GM12865 (cell line): ENCODE data around the gene FAM135A.
"Not testable (repeated sequence)": the region's sequence is repeated elsewhere in the genome, so short reads cannot be mapped to it uniquely, and the experiment has no call there.

Experiments used
- DNase-seq: peaks from one replicate; pipeline ENCODE4 v3.0.0; 2010; ENCODE audit warnings: low read depth
- H3K4me3 ChIP-seq: 2 replicates; pipeline ENCODE4 v1.5.1; 2011; ENCODE audit warnings: mild to moderate bottlenecking, low read depth, low read length, control low read depth
- TF ChIP-seq, protein P1 (sequence below): IDR thresholded peaks from 2 replicates; pipeline ENCODE4 v1.5.1; 2011; ENCODE audit warnings: low read length, control low read depth, low read depth, inconsistent platforms; ENCODE audit not compliant: insufficient read depth; ENCODE audit errors: missing control alignments

The FAM135A gene

DNA sequence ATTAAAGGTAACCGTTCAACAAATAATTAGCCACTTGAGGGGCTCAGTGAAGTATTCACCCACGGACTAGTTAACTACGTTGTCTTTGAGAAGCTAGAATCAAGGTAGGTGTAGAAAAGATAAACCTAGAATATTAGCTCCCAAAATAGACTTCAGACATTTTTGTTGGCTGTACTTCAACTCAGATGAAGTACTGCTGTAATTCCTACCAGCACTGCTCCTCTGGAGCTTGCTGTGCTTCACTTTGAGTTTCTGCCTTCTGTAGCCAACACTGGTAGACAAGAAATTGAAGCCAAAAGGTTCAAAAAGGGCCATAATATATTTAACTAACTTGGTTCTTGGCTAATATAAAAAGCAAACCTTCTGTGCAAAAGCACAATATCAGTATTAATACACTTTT, 134.6 kb downstream of the FAM135A start:
- no peak for DNase-seq
- no peak overlapping the region for H3K4me3 ChIP-seq

DNA sequence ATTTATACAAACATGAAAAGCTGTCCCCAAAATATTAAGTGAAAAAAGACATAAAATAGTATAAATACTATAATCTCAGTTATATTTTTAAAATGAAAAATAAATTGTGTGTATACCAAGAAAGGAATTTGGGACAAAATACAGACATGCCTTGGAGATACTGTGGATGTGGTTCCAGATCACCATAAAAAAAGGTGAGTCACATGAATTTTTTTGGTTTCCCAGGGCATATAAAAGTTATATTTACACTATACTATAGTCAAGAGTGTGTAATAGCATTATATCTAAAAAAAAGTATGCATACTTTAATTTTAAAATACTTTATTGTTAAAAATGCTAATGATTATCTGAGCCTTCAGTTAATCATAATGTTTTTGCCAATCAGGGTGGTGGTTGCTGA, 136.0 kb downstream of the FAM135A start:
- DNase-seq: no peak
- no peak overlapping the region for H3K4me3 ChIP-seq
- TF ChIP-seq, protein P1, sequence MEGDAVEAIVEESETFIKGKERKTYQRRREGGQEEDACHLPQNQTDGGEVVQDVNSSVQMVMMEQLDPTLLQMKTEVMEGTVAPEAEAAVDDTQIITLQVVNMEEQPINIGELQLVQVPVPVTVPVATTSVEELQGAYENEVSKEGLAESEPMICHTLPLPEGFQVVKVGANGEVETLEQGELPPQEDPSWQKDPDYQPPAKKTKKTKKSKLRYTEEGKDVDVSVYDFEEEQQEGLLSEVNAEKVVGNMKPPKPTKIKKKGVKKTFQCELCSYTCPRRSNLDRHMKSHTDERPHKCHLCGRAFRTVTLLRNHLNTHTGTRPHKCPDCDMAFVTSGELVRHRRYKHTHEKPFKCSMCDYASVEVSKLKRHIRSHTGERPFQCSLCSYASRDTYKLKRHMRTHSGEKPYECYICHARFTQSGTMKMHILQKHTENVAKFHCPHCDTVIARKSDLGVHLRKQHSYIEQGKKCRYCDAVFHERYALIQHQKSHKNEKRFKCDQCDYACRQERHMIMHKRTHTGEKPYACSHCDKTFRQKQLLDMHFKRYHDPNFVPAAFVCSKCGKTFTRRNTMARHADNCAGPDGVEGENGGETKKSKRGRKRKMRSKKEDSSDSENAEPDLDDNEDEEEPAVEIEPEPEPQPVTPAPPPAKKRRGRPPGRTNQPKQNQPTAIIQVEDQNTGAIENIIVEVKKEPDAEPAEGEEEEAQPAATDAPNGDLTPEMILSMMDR: no peak

More for the DNA sequence above, 134.6 kb downstream of the FAM135A start:
- TF ChIP-seq, protein P1: no peak

DNA sequence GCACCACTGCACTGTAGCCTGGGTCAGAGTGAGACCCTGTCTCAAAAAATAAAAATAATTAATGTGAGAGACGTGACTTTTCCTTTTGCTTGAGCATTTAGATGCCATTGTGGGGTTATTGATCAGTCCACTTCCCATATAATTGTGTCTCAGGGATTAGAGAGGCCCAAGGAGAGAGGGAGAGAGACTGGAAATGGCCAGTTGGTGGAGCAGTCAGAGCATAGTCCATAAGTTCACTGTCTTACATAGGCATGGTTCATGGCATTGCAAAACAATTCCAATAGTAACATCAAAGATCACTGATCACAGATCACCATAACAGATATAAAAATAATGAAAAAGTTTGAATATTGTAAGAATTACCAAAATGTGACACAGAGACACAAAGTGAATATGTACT, 138.3 kb downstream of the FAM135A start:
- no peak for DNase-seq
- TF ChIP-seq, protein P1: no peak
- H3K4me3 ChIP-seq: no peak overlapping the region

DNA sequence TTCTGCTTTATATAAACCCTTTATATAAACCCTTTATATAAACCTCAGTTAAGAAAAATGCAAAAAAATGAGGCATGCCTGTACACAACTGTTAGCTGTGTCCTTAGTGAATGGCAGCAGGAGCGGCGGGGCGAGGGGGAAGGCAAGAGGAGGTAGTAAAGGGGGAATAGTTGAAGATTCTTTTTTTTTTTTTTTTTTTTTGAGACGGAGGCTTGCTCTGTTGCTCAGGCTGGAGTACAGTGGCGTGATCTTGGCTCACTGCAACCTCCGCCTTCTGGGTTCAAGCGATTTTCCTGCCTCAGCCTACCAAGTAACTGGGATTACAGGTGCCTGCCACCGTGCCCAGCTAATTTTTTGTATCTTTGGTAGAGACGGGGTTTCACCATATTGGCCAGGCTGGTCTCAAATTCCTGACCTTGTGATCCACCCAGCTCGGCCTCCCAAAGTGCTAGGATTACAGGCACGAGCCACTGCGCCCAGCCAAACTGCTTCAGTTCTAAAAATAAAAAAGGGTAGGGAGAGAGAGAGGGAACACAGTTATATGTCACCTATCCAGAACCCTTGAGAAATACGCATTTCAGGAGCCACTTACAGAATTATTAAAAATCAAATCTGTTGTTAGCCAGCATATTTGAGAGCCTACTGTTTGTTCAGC, 139.1 kb downstream of the FAM135A start:
- not testable (repeated sequence) for H3K4me3 ChIP-seq, DNase-seq

DNA sequence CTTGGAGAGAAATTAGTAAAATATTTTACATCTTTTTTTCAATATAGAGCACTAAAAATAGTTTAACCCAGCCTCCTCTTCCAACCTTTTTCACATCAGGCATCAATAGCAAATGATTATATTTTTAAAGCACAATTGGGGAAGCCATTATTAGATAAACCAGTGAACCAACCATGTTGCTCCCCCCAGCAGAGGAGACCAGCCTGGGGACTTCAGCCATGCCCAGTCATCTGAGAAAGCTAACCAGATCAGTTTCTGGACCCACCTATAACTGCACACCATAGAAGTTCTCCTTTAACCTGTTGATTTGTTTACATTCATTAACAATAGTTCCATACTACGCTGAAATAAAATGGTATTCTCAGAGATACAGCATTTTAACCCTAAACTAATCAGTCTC, 139.7 kb downstream of the FAM135A start:
- TF ChIP-seq, protein P1: no peak
- no peak overlapping the region for H3K4me3 ChIP-seq
- no peak for DNase-seq

DNA sequence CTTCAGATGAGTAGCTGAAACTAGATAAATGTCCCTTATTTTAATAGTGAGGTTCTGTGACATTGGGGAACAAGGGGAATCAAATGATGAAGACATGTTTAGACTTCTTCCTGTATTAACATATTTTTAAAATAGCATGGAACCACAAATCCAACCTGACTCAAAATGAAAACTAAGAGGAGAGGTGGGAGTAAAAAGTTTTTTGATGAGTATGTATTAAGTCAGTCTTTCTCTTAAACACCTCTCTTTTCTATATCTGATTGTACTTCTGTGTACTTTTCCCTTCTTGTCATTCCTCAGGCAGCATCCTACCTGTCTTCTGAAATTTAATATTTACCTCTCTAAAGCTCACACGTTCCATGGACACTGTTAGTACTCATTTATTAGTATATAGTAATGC, 144.7 kb downstream of the FAM135A start:
- TF ChIP-seq, protein P1: no peak
- no peak overlapping the region for H3K4me3 ChIP-seq
- no peak for DNase-seq

DNA sequence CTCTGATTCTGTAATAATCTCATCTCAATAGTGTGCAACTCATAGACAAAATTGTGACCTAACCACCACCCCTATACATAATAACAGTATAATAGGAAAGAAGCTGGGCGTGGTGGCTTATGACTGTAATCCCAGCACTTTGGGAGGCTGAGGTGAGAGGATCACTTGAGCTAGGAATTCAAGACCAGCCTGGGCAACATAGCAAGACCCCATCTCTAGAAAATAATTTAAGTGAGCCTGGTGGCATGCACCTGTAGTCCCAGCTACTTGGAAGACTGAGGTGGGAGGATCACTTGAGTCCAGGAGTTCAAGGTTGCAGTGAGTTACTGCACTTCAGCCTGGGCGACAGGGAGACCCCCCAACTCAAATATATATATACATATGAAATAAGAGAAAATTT, 149.1 kb downstream of the FAM135A start:
- H3K4me3 ChIP-seq, DNase-seq: not testable (repeated sequence)

DNA sequence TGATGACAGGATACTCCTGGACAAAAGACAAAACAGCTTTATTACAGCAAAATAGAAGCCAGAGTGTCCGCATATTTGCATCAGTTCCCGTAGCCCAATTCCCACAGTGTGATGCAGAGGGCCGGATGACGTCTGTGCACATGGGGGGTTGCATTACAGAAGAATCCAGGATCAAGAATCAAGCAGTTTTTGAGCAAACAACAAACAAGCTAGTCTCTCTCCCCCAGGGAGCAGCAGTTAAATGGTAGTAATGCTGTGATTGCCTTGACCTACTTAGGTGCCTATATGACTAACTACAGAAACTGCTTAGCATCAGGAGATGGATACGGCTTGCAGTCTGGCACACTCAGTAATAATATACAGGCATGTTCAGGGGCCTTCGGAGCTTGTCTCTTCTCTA, 150.2 kb downstream of the FAM135A start:
- TF ChIP-seq, protein P1: no peak
- DNase-seq: no peak
- no peak overlapping the region for H3K4me3 ChIP-seq
